ENCODE data around the gene MAPK10. TPM values are rescaled to one million over a fixed set of nuclear protein-coding genes. Genes with fewer than 3 reads are reported as not detected.

Gene MAPK10
- total RNA-seq, 1 experiment from 2014 or later = 4.7 TPM

DNA sequence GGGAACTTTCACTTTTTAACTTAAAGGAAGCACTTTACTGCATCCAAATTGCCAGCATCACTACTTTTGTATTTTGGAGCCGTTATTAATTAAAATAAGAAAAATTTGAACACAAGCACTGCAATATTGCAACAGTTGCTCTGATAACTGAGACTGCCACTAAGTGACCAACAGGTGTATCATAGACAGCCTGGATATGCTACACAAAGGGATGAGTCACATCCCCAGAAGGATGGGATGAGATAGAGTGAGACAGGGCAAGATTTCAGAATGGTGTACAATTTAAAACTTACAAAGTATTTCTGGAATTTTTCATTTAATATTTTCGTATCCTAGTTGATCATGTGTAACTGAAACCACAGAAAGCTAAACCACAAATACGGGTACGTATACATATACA is 204.1 kb downstream of the MAPK10 start:
- Mint-ChIP-seq H3K27me3 (ENCODE audit: low read depth) (no peaks in the 10 kb centered on the region), H3K9me3 (no peaks in the 10 kb centered on the region), H3K4me3 (no peak overlapping the region), H3K36me3 (ENCODE audit: insufficient read depth in 1 of 3, low read depth in 3 of 3) (no peaks in the 10 kb centered on the region), H3K4me1 (peaks cover 5 to 7% of the 10 kb centered on the region in 2 experiments; a peak in 3 of 4 replicates), H3K27ac (no peak overlapping the region)
- Histone ChIP-seq H3K23me2 (ENCODE audit: insufficient read length, low read depth, low read length, poor library complexity, severe bottlenecking) (no peaks in the 10 kb centered on the region), H2AK5ac (ENCODE audit: insufficient read length, low read length) (no peak overlapping the region), H2BK120ac (ENCODE audit: low read depth, low read length, poor library complexity, severe bottlenecking) (no peak overlapping the region), H3T11ph (ENCODE audit: low read length) (no peak overlapping the region), H3K79me2 (ENCODE audit: insufficient read depth, low read length) (no peaks in the 10 kb centered on the region), H4K5ac (ENCODE audit: insufficient read length, low read depth, low read length) (no peak overlapping the region), H4K20me1 (ENCODE audit: control insufficient read depth, insufficient read depth, insufficient read length) (no peaks in the 10 kb centered on the region), H2BK15ac (ENCODE audit: low read depth, low read length) (no peak overlapping the region), H3K9me3 (ENCODE audit: control insufficient read depth, low read depth, low read length) (no peaks in the 10 kb centered on the region), H3K79me1 (ENCODE audit: insufficient read depth, low read depth, low read length, poor library complexity, severe bottlenecking) (no peaks in the 10 kb centered on the region), H2BK12ac (ENCODE audit: insufficient read length, low read depth, low read length) (no peak overlapping the region), H3K56ac (ENCODE audit: insufficient read length, low read depth, low read length) (no peak overlapping the region), H3K9ac (ENCODE audit: extremely low read depth, insufficient read length, low read length) (no peak overlapping the region), H3K4me2 (ENCODE audit: insufficient read depth, insufficient read length, low read length) (no peak overlapping the region), H3K4ac (ENCODE audit: low read depth, low read length) (no peak overlapping the region), H2BK5ac (ENCODE audit: insufficient read length, low read length) (no peak overlapping the region), H2BK20ac (ENCODE audit: low read depth, low read length, poor library complexity, severe bottlenecking) (no peak overlapping the region), H2AFZ (ENCODE audit: low read length) (no peak overlapping the region), H4K91ac (ENCODE audit: insufficient read length, low read depth, low read length) (no peak overlapping the region), H3K23ac (ENCODE audit: insufficient read length, low read depth, low read length) (no peak overlapping the region), H3K18ac (ENCODE audit: insufficient read length, low read depth, low read length) (no peak overlapping the region), H3K4me1 (ENCODE audit: insufficient read depth, low read length) (no peaks in the 10 kb centered on the region), H3K27ac (ENCODE audit: insufficient read length, low read depth, low read length) (no peak overlapping the region), H4K8ac (replicated peaks; ENCODE audit: insufficient read length, low read depth, low read length) (no peak overlapping the region), H3K14ac (ENCODE audit: insufficient read depth, low read length) (no peak overlapping the region), H3K27me3 (ENCODE audit: insufficient read depth, low read length) (no peaks in the 10 kb centered on the region)
- TF ChIP-seq, protein P1, sequence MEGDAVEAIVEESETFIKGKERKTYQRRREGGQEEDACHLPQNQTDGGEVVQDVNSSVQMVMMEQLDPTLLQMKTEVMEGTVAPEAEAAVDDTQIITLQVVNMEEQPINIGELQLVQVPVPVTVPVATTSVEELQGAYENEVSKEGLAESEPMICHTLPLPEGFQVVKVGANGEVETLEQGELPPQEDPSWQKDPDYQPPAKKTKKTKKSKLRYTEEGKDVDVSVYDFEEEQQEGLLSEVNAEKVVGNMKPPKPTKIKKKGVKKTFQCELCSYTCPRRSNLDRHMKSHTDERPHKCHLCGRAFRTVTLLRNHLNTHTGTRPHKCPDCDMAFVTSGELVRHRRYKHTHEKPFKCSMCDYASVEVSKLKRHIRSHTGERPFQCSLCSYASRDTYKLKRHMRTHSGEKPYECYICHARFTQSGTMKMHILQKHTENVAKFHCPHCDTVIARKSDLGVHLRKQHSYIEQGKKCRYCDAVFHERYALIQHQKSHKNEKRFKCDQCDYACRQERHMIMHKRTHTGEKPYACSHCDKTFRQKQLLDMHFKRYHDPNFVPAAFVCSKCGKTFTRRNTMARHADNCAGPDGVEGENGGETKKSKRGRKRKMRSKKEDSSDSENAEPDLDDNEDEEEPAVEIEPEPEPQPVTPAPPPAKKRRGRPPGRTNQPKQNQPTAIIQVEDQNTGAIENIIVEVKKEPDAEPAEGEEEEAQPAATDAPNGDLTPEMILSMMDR (conservative IDR thresholded peaks at IDR 0.05) = no peak
- WGBS (ENCODE audit: extremely low coverage, insufficient read length, low lambda C conversion rate) = no CpG with 5 or more reads among the region's 4 CpGs
- DNase-seq = no peak
